ENCODE data around the gene MACF1.

GRCh38 chr1:39275836-39276507 lies 71.5 kb downstream of the MACF1 start:
- no peak for TF ChIP-seq CTCF (IDR thresholded peaks at IDR 0.05)
- no peak for TF ChIP-seq POLR2A (IDR thresholded peaks at IDR 0.05)

All from uterus (tissue), 2 donors.